Hepatocyte (in vitro differentiated cells): ENCODE measurements around the gene ANG. TPM values are rescaled to one million over a fixed set of nuclear protein-coding genes. Genes with fewer than 3 reads are reported as not detected.

Experiments
- DNase-seq: peaks from one replicate; pipeline ENCODE4 v3.0.0-alpha.2; 2016; ENCODE audit warnings: low spot score
- H2AFZ ChIP-seq: fragments of 200-600 bp; sonication (generic); 2 replicates; pipeline ENCODE4 v1.6.0; 2016; ENCODE audit warnings: antibody characterized with exemption, mild to moderate bottlenecking
- H3K27ac ChIP-seq: fragments of 200-600 bp; sonication (generic); 2 replicates; pipeline ENCODE4 v1.5.1; 2016; ENCODE audit warnings: mild to moderate bottlenecking
- H3K27me3 ChIP-seq: fragments of 200-600 bp; sonication (generic); 2 replicates; pipeline ENCODE4 v1.6.1; 2016
- H3K36me3 ChIP-seq: fragments of 200-600 bp; sonication (generic); replicated peaks from 2 replicates; pipeline ENCODE4 v1.5.1; 2016; ENCODE audit warnings: low read depth; ENCODE audit not compliant: insufficient read depth
- H3K4me1 ChIP-seq: fragments of 200-600 bp; sonication (generic); 2 replicates; pipeline ENCODE4 v1.5.1; 2016; ENCODE audit warnings: mild to moderate bottlenecking, moderate library complexity; ENCODE audit not compliant: insufficient read depth
- H3K4me2 ChIP-seq: fragments of 200-600 bp; sonication (generic); 2 replicates; pipeline ENCODE4 v1.6.0; 2016
- H3K4me3 ChIP-seq: fragments of 200-600 bp; sonication (generic); 2 replicates; pipeline ENCODE4 v1.5.1; 2016; ENCODE audit warnings: mild to moderate bottlenecking
- H3K79me2 ChIP-seq: fragments of 200-600 bp; sonication (generic); 2 replicates; pipeline ENCODE4 v1.6.0; 2017; ENCODE audit warnings: mild to moderate bottlenecking
- H3K9me2 ChIP-seq: fragments of 200-600 bp; sonication (generic); replicated peaks from 2 replicates; pipeline ENCODE4 v1.6.0; 2017; ENCODE audit warnings: mild to moderate bottlenecking; ENCODE audit not compliant: insufficient read depth
- H3K9me3 ChIP-seq: fragments of 200-600 bp; sonication (generic); 2 replicates; pipeline ENCODE4 v1.5.1; 2016; ENCODE audit warnings: low read depth, mild to moderate bottlenecking
- H4K20me1 ChIP-seq: fragments of 200-600 bp; sonication (generic); 2 replicates; pipeline ENCODE4 v1.6.0; 2016; ENCODE audit warnings: mild to moderate bottlenecking; ENCODE audit not compliant: insufficient read depth, poor library complexity, severe bottlenecking
- EZH2 ChIP-seq: fragments of 200-600 bp; sonication (generic); IDR thresholded peaks from 2 replicates; pipeline ENCODE4 v1.6.1; 2016; ENCODE audit warnings: antibody characterized with exemption, mild to moderate bottlenecking, borderline replicate concordance
- EZH2phosphoT487 ChIP-seq: fragments of 200-600 bp; sonication (generic); IDR thresholded peaks from one replicate; pipeline ENCODE4 v1.6.1; 2018; ENCODE audit warnings: antibody characterized with exemption, mild to moderate bottlenecking, low read depth, moderate library complexity; ENCODE audit not compliant: unreplicated experiment, severe bottlenecking
- WGBS: methylation state at CpG from one replicate; pipeline ENCODE4 v1.1.6; 2016; ENCODE audit warnings: low lambda C conversion rate; ENCODE audit errors: missing lambda C conversion rate; 5-methylcytosine and 5-hydroxymethylcytosine counted together
- polyA plus RNA-seq: library from polyadenylated mRNA; unstranded; fragments of >200 nt; fragmentation: Nextera tagmentation; extraction: Ambion mirVana; gene quantifications from 2 replicates; pipeline ENCODE4 v1.2.1, GENCODE V29; 2016
- total RNA-seq: library from RNA; depleted of rRNA; stranded (reverse); fragments of >200 nt; gene quantifications from 2 replicates; pipeline ENCODE4 v1.2.3, GENCODE V29; 2014
- TF ChIP-seq, protein P1 (sequence below): fragments of 200-600 bp; sonication (generic); IDR thresholded peaks from 2 replicates; pipeline ENCODE4 v1.5.1; 2016; ENCODE audit warnings: antibody characterized with exemption, mild to moderate bottlenecking; ENCODE audit not compliant: poor library complexity

ANG gene
- total and polyA plus RNA-seq, 2 experiments from 2014 or later = 79.1 to 103 TPM

GRCh38 chr14:20681348-20682126 lies 7.0 kb upstream of the ANG start:
- peak overlapping the region; percentile 57 for H3K4me3 ChIP-seq
- no peaks in the 10 kb centered on the region for H4K20me1 ChIP-seq
- peak; percentile 94 for DNase-seq
- no peaks in the 10 kb centered on the region for H3K9me3 ChIP-seq
- H3K4me2 ChIP-seq = peak overlapping the region; percentile 87
- H3K36me3 ChIP-seq = no peaks in the 10 kb centered on the region
- no peaks in the 10 kb centered on the region for H3K9me2 ChIP-seq
- TF ChIP-seq EZH2phosphoT487 (no peak), EZH2 (no peak)
- TF ChIP-seq, protein P1, sequence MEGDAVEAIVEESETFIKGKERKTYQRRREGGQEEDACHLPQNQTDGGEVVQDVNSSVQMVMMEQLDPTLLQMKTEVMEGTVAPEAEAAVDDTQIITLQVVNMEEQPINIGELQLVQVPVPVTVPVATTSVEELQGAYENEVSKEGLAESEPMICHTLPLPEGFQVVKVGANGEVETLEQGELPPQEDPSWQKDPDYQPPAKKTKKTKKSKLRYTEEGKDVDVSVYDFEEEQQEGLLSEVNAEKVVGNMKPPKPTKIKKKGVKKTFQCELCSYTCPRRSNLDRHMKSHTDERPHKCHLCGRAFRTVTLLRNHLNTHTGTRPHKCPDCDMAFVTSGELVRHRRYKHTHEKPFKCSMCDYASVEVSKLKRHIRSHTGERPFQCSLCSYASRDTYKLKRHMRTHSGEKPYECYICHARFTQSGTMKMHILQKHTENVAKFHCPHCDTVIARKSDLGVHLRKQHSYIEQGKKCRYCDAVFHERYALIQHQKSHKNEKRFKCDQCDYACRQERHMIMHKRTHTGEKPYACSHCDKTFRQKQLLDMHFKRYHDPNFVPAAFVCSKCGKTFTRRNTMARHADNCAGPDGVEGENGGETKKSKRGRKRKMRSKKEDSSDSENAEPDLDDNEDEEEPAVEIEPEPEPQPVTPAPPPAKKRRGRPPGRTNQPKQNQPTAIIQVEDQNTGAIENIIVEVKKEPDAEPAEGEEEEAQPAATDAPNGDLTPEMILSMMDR = no peak
- under 1% methylated on average over 25 of the region's 25 CpGs for WGBS
- H3K4me1 ChIP-seq = peaks cover 10% of the 10 kb centered on the region
- peak overlapping the region; percentile 99 for H3K27ac ChIP-seq
- peak overlapping the region; percentile 59 for H2AFZ ChIP-seq
- H3K79me2 ChIP-seq = no peaks in the 10 kb centered on the region
- H3K27me3 ChIP-seq = no peaks in the 10 kb centered on the region

GRCh38 chr14:20682127-20682434 lies 6.5 kb upstream of the ANG start:
- Histone ChIP-seq H3K4me1 (peaks cover 15% of the 10 kb centered on the region), H3K36me3 (no peaks in the 10 kb centered on the region), H3K4me3 (peak overlapping the region; percentile 57), H3K9me2 (no peaks in the 10 kb centered on the region), H3K27me3 (no peaks in the 10 kb centered on the region), H3K9me3 (no peaks in the 10 kb centered on the region), H3K27ac (peak overlapping the region; percentile 99), H3K4me2 (peak overlapping the region; percentile 87), H3K79me2 (no peaks in the 10 kb centered on the region), H2AFZ (peak overlapping the region; percentile 59), H4K20me1 (no peaks in the 10 kb centered on the region)
- no peak for DNase-seq
- WGBS = 2% methylated on average over 11 of the region's 11 CpGs
- TF ChIP-seq, protein P1 = no peak
- no peak for TF ChIP-seq EZH2
- no peak for TF ChIP-seq EZH2phosphoT487

- Histone ChIP-seq H3K79me2 (no peaks in the 10 kb centered on the region), H3K9me2 (no peaks in the 10 kb centered on the region), H3K4me2 (peak overlapping the region; percentile 87), H3K4me3 (peak overlapping the region; percentile 57), H3K4me1 (peaks cover 17% of the 10 kb centered on the region), H3K9me3 (no peaks in the 10 kb centered on the region), H3K36me3 (no peaks in the 10 kb centered on the region), H4K20me1 (no peaks in the 10 kb centered on the region), H2AFZ (peak overlapping the region; percentile 78), H3K27me3 (no peaks in the 10 kb centered on the region), H3K27ac (peak overlapping the region; percentile 99)
- whole genome bisulfite sequencing = under 1% methylated on average over 39 of the region's 40 CpGs
- DNase-seq = peak; percentile 96
- TF ChIP-seq EZH2 = no peak
- TF ChIP-seq, protein P1 = peak; percentile 19
Measured at GRCh38 chr14:20682435-20683124, 6.0 kb upstream of the ANG start.
